Left lobe of liver (tissue), 2 donors: Measurements from ENCODE around the gene RFC1. TPM values are rescaled to one million over a fixed set of nuclear protein-coding genes. Genes with fewer than 3 reads are reported as not detected.
"Not testable (repeated sequence)": the region's sequence is repeated elsewhere in the genome, so short reads cannot be mapped to it uniquely, and the experiment has no call there.

Experiments
- ATAC-seq: fragments of 200-7000 bp; cut with Tn5 transposase; one replicate; pipeline ENCODE4 v1.9.1; 2020; ENCODE audit warnings: mild to moderate bottlenecking, moderate library complexity
- DNase-seq: peaks from one replicate; pipeline ENCODE4 v3.0.0-alpha.2; 2020; ENCODE audit warnings: low spot score
- total RNA-seq: library from RNA; stranded (reverse); gene quantifications from one replicate; pipeline ENCODE4 v1.2.1, GENCODE V29; 2021
- donor health status: DM: no; HTN: no; CAD: no; lungs with moderate emphysema.
- donor health status: DM: no; HTN: yes; CAD: no.

The RFC1 gene
- total RNA-seq, 1 donor from 2014 or later: 16.1 TPM

- DNase-seq: no peak
- peak; percentile 78 for ATAC-seq
Measured at GRCh38 chr4:39353478-39354253, 12.5 kb downstream of the RFC1 start.

- peak; percentile 29 for ATAC-seq
- not testable (repeated sequence) for DNase-seq
Measured at GRCh38 chr4:39353149-39353477, 13.0 kb downstream of the RFC1 start.

GRCh38 chr4:39349326-39349725 is 16.8 kb downstream of the RFC1 start:
- ATAC-seq: no peak
- DNase-seq: no peak

- ATAC-seq: no peak
- no peak for DNase-seq
Measured at GRCh38 chr4:39348371-39349315, 17.5 kb downstream of the RFC1 start.

- peak; percentile 86 for ATAC-seq
- DNase-seq: no peak
Measured at GRCh38 chr4:39346856-39347519, 19.2 kb downstream of the RFC1 start.

GRCh38 chr4:39342731-39343130 is 23.4 kb downstream of the RFC1 start:
- ATAC-seq: no peak

GRCh38 chr4:39341075-39341725 is 25.0 kb downstream of the RFC1 start:
- ATAC-seq (peak; percentile 89), DNase-seq (peak; percentile 80)

More at GRCh38 chr4:39342731-39343130, 23.4 kb downstream of the RFC1 start:
- no peak for DNase-seq

- DNase-seq (no peak), ATAC-seq (no peak)
Measured at GRCh38 chr4:39339968-39340367, 26.2 kb downstream of the RFC1 start.

- DNase-seq: no peak
- ATAC-seq: peak; percentile 58
Measured at GRCh38 chr4:39337841-39338240, 28.3 kb downstream of the RFC1 start.

GRCh38 chr4:39335566-39335965 is 30.6 kb downstream of the RFC1 start:
- no peak for ATAC-seq
- DNase-seq: no peak

GRCh38 chr4:39331191-39331590 is 35.0 kb downstream of the RFC1 start:
- no peak for ATAC-seq
- no peak for DNase-seq

- no peak for DNase-seq
- peak; percentile 94 for ATAC-seq
Measured at GRCh38 chr4:39330353-39330752, 35.8 kb downstream of the RFC1 start.

- no peak for DNase-seq
- no peak for ATAC-seq
Measured at GRCh38 chr4:39326468-39326977, 39.6 kb downstream of the RFC1 start.

- no peak for DNase-seq
Measured at GRCh38 chr4:39324897-39325613, 41.1 kb downstream of the RFC1 start.

GRCh38 chr4:39324446-39324845 is 41.7 kb downstream of the RFC1 start:
- ATAC-seq (peak; percentile 28), DNase-seq (no peak)

More at GRCh38 chr4:39324897-39325613, 41.1 kb downstream of the RFC1 start:
- peak; percentile 92 for ATAC-seq

- no peak for DNase-seq
- no peak for ATAC-seq
Measured at GRCh38 chr4:39323821-39324220, 42.3 kb downstream of the RFC1 start.

GRCh38 chr4:39320381-39321115 is 45.6 kb downstream of the RFC1 start:
- DNase-seq (no peak), ATAC-seq (no peak)

GRCh38 chr4:39319676-39320075 is 46.5 kb downstream of the RFC1 start:
- DNase-seq: no peak
- no peak for ATAC-seq

GRCh38 chr4:39312816-39313215 is 53.3 kb downstream of the RFC1 start:
- no peak for ATAC-seq
- no peak for DNase-seq
